ENCODE measurements around the gene PARM1.

The PARM1 gene

GRCh38 chr4:74919783-74920182 lies 13.1 kb upstream of the PARM1 start:
- H3K9me3 ChIP-seq (ENCODE audit: control insufficient read depth in 1 of 2, low read length in 2 of 2) = no peaks in the 10 kb centered on the region
- H3K27me3 ChIP-seq (ENCODE audit: low read depth, low read length) = no peaks in the 10 kb centered on the region
- H3K36me3 ChIP-seq (ENCODE audit: control insufficient read depth in 1 of 2, insufficient read depth in 2 of 2, low read length in 2 of 2) = no peaks in the 10 kb centered on the region
- H3K4me1 ChIP-seq (ENCODE audit: control insufficient read depth in 1 of 2, insufficient read depth in 2 of 2, low read length in 2 of 2) = no peaks in the 10 kb centered on the region
- no peak overlapping the region for H3K4me3 ChIP-seq (ENCODE audit: low read depth in 1 of 2, low read length in 2 of 2)
- H3K27ac ChIP-seq (ENCODE audit: low read length) = no peak overlapping the region

- no peaks in the 10 kb centered on the region for H3K9me3 ChIP-seq (ENCODE audit: control insufficient read depth in 1 of 2, low read length in 2 of 2)
- H3K4me1 ChIP-seq (ENCODE audit: control insufficient read depth in 1 of 2, insufficient read depth in 2 of 2, low read length in 2 of 2) = no peaks in the 10 kb centered on the region
- no peak overlapping the region for H3K4me3 ChIP-seq (ENCODE audit: low read depth in 1 of 2, low read length in 2 of 2)
- H3K27ac ChIP-seq (ENCODE audit: low read length) = no peak overlapping the region
- H3K27me3 ChIP-seq (ENCODE audit: low read depth, low read length) = no peaks in the 10 kb centered on the region
- H3K36me3 ChIP-seq (ENCODE audit: control insufficient read depth in 1 of 2, insufficient read depth in 2 of 2, low read length in 2 of 2) = no peaks in the 10 kb centered on the region
Measured at GRCh38 chr4:74920704-74921103, 12.2 kb upstream of the PARM1 start.

- H3K27me3 ChIP-seq (ENCODE audit: low read depth, low read length) = no peaks in the 10 kb centered on the region
- H3K4me1 ChIP-seq (ENCODE audit: control insufficient read depth in 1 of 2, insufficient read depth in 2 of 2, low read length in 2 of 2) = no peaks in the 10 kb centered on the region
- H3K9me3 ChIP-seq (ENCODE audit: control insufficient read depth in 1 of 2, low read length in 2 of 2) = no peaks in the 10 kb centered on the region
- no peak overlapping the region for H3K27ac ChIP-seq (ENCODE audit: low read length)
- H3K36me3 ChIP-seq (ENCODE audit: control insufficient read depth in 1 of 2, insufficient read depth in 2 of 2, low read length in 2 of 2) = no peaks in the 10 kb centered on the region
- H3K4me3 ChIP-seq (ENCODE audit: low read depth in 1 of 2, low read length in 2 of 2) = no peak overlapping the region
Measured at GRCh38 chr4:74921490-74921889, 11.4 kb upstream of the PARM1 start.

GRCh38 chr4:74926007-74926406 lies 6.9 kb upstream of the PARM1 start:
- Histone ChIP-seq H3K27me3 (ENCODE audit: low read depth, low read length) (peaks cover 4% of the 10 kb centered on the region), H3K4me1 (ENCODE audit: control insufficient read depth in 1 of 2, insufficient read depth in 2 of 2, low read length in 2 of 2) (no peaks in the 10 kb centered on the region), H3K27ac (ENCODE audit: low read length) (no peak overlapping the region), H3K4me3 (ENCODE audit: low read depth in 1 of 2, low read length in 2 of 2) (no peak overlapping the region), H3K36me3 (ENCODE audit: control insufficient read depth in 1 of 2, insufficient read depth in 2 of 2, low read length in 2 of 2) (no peaks in the 10 kb centered on the region), H3K9me3 (ENCODE audit: control insufficient read depth in 1 of 2, low read length in 2 of 2) (no peaks in the 10 kb centered on the region)

GRCh38 chr4:74930162-74930561 lies 2.8 kb upstream of the PARM1 start:
- Histone ChIP-seq H3K4me3 (ENCODE audit: low read depth in 1 of 2, low read length in 2 of 2) (no peak overlapping the region), H3K27ac (ENCODE audit: low read length) (no peak overlapping the region), H3K36me3 (ENCODE audit: control insufficient read depth in 1 of 2, insufficient read depth in 2 of 2, low read length in 2 of 2) (no peaks in the 10 kb centered on the region), H3K4me1 (ENCODE audit: control insufficient read depth in 1 of 2, insufficient read depth in 2 of 2, low read length in 2 of 2) (peaks cover 0 to 24% of the 10 kb centered on the region in 2 donors), H3K9me3 (ENCODE audit: control insufficient read depth in 1 of 2, low read length in 2 of 2) (no peaks in the 10 kb centered on the region), H3K27me3 (ENCODE audit: low read depth, low read length) (peaks cover 22% of the 10 kb centered on the region)

- Histone ChIP-seq H3K4me3 (ENCODE audit: low read depth in 1 of 2, low read length in 2 of 2) (no peak overlapping the region), H3K36me3 (ENCODE audit: control insufficient read depth in 1 of 2, insufficient read depth in 2 of 2, low read length in 2 of 2) (no peaks in the 10 kb centered on the region), H3K9me3 (ENCODE audit: control insufficient read depth in 1 of 2, low read length in 2 of 2) (no peaks in the 10 kb centered on the region), H3K27me3 (ENCODE audit: low read depth, low read length) (peaks cover 22% of the 10 kb centered on the region), H3K27ac (ENCODE audit: low read length) (no peak overlapping the region), H3K4me1 (ENCODE audit: control insufficient read depth in 1 of 2, insufficient read depth in 2 of 2, low read length in 2 of 2) (peaks cover 0 to 24% of the 10 kb centered on the region in 2 donors)
Measured at GRCh38 chr4:74931376-74931775, 1.5 kb upstream of the PARM1 start.

GRCh38 chr4:74932010-74932409 lies 906 bp upstream of the PARM1 start:
- Histone ChIP-seq H3K27me3 (ENCODE audit: low read depth, low read length) (peaks cover 22% of the 10 kb centered on the region), H3K36me3 (ENCODE audit: control insufficient read depth in 1 of 2, insufficient read depth in 2 of 2, low read length in 2 of 2) (no peaks in the 10 kb centered on the region), H3K27ac (ENCODE audit: low read length) (no peak overlapping the region), H3K9me3 (ENCODE audit: control insufficient read depth in 1 of 2, low read length in 2 of 2) (no peaks in the 10 kb centered on the region), H3K4me3 (ENCODE audit: low read depth in 1 of 2, low read length in 2 of 2) (no peak overlapping the region), H3K4me1 (ENCODE audit: control insufficient read depth in 1 of 2, insufficient read depth in 2 of 2, low read length in 2 of 2) (peaks cover 0 to 24% of the 10 kb centered on the region in 2 donors)

GRCh38 chr4:74933562-74934015 lies 673 bp downstream of the PARM1 start:
- Histone ChIP-seq H3K4me3 (ENCODE audit: low read depth in 1 of 2, low read length in 2 of 2) (peak overlapping the region; percentile 74 to 82), H3K27ac (ENCODE audit: low read length) (peak overlapping the region; percentile 16), H3K36me3 (ENCODE audit: control insufficient read depth in 1 of 2, insufficient read depth in 2 of 2, low read length in 2 of 2) (no peaks in the 10 kb centered on the region), H3K4me1 (ENCODE audit: control insufficient read depth in 1 of 2, insufficient read depth in 2 of 2, low read length in 2 of 2) (peaks cover 0 to 24% of the 10 kb centered on the region in 2 donors), H3K9me3 (ENCODE audit: control insufficient read depth in 1 of 2, low read length in 2 of 2) (no peaks in the 10 kb centered on the region), H3K27me3 (ENCODE audit: low read depth, low read length) (peaks cover 18% of the 10 kb centered on the region)

GRCh38 chr4:74934016-74934831 lies 1.3 kb downstream of the PARM1 start:
- no peaks in the 10 kb centered on the region for H3K9me3 ChIP-seq (ENCODE audit: control insufficient read depth in 1 of 2, low read length in 2 of 2)
- no peaks in the 10 kb centered on the region for H3K36me3 ChIP-seq (ENCODE audit: control insufficient read depth in 1 of 2, insufficient read depth in 2 of 2, low read length in 2 of 2)
- peak overlapping the region; percentile 16 for H3K27ac ChIP-seq (ENCODE audit: low read length)
- peaks cover 18% of the 10 kb centered on the region for H3K27me3 ChIP-seq (ENCODE audit: low read depth, low read length)
- H3K4me1 ChIP-seq (ENCODE audit: control insufficient read depth in 1 of 2, insufficient read depth in 2 of 2, low read length in 2 of 2) = peaks cover 0 to 24% of the 10 kb centered on the region in 2 donors
- peak overlapping the region; percentile 74 to 82 for H3K4me3 ChIP-seq (ENCODE audit: low read depth in 1 of 2, low read length in 2 of 2)

- Histone ChIP-seq H3K36me3 (ENCODE audit: control insufficient read depth in 1 of 2, insufficient read depth in 2 of 2, low read length in 2 of 2) (no peaks in the 10 kb centered on the region), H3K27me3 (ENCODE audit: low read depth, low read length) (peaks cover 18% of the 10 kb centered on the region), H3K9me3 (ENCODE audit: control insufficient read depth in 1 of 2, low read length in 2 of 2) (no peaks in the 10 kb centered on the region), H3K4me1 (ENCODE audit: control insufficient read depth in 1 of 2, insufficient read depth in 2 of 2, low read length in 2 of 2) (peaks cover 0 to 24% of the 10 kb centered on the region in 2 donors), H3K4me3 (ENCODE audit: low read depth in 1 of 2, low read length in 2 of 2) (peak overlapping the region; percentile 74 to 82), H3K27ac (ENCODE audit: low read length) (no peak overlapping the region)
Measured at GRCh38 chr4:74934888-74935287, 2.0 kb downstream of the PARM1 start.

- H3K36me3 ChIP-seq (ENCODE audit: control insufficient read depth in 1 of 2, insufficient read depth in 2 of 2, low read length in 2 of 2) = no peaks in the 10 kb centered on the region
- H3K9me3 ChIP-seq (ENCODE audit: control insufficient read depth in 1 of 2, low read length in 2 of 2) = no peaks in the 10 kb centered on the region
- no peaks in the 10 kb centered on the region for H3K27me3 ChIP-seq (ENCODE audit: low read depth, low read length)
- no peak overlapping the region for H3K27ac ChIP-seq (ENCODE audit: low read length)
- H3K4me3 ChIP-seq (ENCODE audit: low read depth in 1 of 2, low read length in 2 of 2) = no peak overlapping the region
- no peaks in the 10 kb centered on the region for H3K4me1 ChIP-seq (ENCODE audit: control insufficient read depth in 1 of 2, insufficient read depth in 2 of 2, low read length in 2 of 2)
Measured at GRCh38 chr4:74941123-74941522, 8.2 kb downstream of the PARM1 start.
